ENCODE data around the gene SLC26A8. TPM values are rescaled to one million over a fixed set of nuclear protein-coding genes. Genes with fewer than 3 reads are reported as not detected.
A peak's percentile ranks its signal among the peaks of the same experiment; 100 is the strongest.

The SLC26A8 gene
- not detected for total RNA-seq (2021; ENCODE audit: unreplicated experiment)
- not detected in 2 replicates for polyA plus RNA-seq (2012)
- percentile 2 among the genes with signal in this experiment for Bru-seq, nascent RNA
- BruChase-seq, experiment 1, labeled RNA remaining after a 6-hour chase: percentile 1 among the genes with signal in this experiment
- percentile 0 among the genes with signal in this experiment for BruChase-seq, experiment 2, labeled RNA remaining after a 2-hour chase
- long read RNA-seq: 0 reads

- Histone ChIP-seq H3K9ac (ENCODE audit: low read length) (no peak within 1 kb of the TSS), H3K4me2 (ENCODE audit: low read length) (no peak within 1 kb of the TSS)
- POLR2A ChIA-PET: no interaction called here
These were observed at the start of gene SLC26A8 for GRCh38 chr6:36023996-36024795. Gene SLC26A8 (minus strand): TSS chr6:36024641. CDS start chr6:36019707, 4,934 bp downstream.

More at GRCh38 chr6:36023996-36024795, at the start of gene SLC26A8:
- RAD21 ChIA-PET (ENCODE audit: low non-redundant PET in 1 of 2, low total read pairs in 2 of 2, uncharacterized antibody in 2 of 2, unreplicated experiment in 2 of 2): no interaction called here
- H3K36me3 ChIP-seq (ENCODE audit: control insufficient read depth in 1 of 2, insufficient read depth in 2 of 2, low read length in 2 of 2): no peaks in the 10 kb centered on the region
- ATAC-seq: no peak
- CTCF ChIA-PET: no interaction called here
- H3K4me1 ChIP-seq (ENCODE audit: control insufficient read depth in 1 of 2, insufficient read depth in 2 of 2, low read length in 2 of 2): peaks cover 0 to 16% of the 10 kb centered on the region in 2 experiments; a peak in 2 of 4 replicates
- peak within 1 kb of the TSS; percentile 10 for H2AFZ ChIP-seq (ENCODE audit: low read depth, low read length, poor library complexity, severe bottlenecking)
- TF ChIP-seq, protein P1, sequence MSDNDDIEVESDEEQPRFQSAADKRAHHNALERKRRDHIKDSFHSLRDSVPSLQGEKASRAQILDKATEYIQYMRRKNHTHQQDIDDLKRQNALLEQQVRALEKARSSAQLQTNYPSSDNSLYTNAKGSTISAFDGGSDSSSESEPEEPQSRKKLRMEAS (IDR thresholded peaks at IDR 0.05): no peak
- TF ChIP-seq ZBTB33 (IDR thresholded peaks at IDR 0.05; ENCODE audit: extremely low read depth, insufficient replicate concordance, low read length) (no peak), EZH2 (IDR thresholded peaks at IDR 0.05) (no peak), CBX3 (IDR thresholded peaks at IDR 0.05; ENCODE audit: low read depth) (no peak), ATF3 (IDR thresholded peaks at IDR 0.05) (no peak), EZH2phosphoT487 (IDR thresholded peaks at IDR 0.05; ENCODE audit: borderline replicate concordance) (no peak), SIN3A (IDR thresholded peaks at IDR 0.05; ENCODE audit: low read depth) (no peak), POLR2A (IDR thresholded peaks at IDR 0.05; ENCODE audit: borderline replicate concordance, extremely low read depth, insufficient read depth, insufficient read length) (no peak), CEBPB (IDR thresholded peaks at IDR 0.05; ENCODE audit: low read depth) (no peak)
- no peak within 1 kb of the TSS for H3K4me3 ChIP-seq (replicated peaks in 1 of 2; ENCODE audit: low read depth in 1 of 2, low read length in 2 of 2)
- peaks cover 13% of the 10 kb centered on the region for H3K79me2 ChIP-seq (ENCODE audit: insufficient read depth, low read length)
- no TSS peak for BruUV-seq (replicated peaks)
- no peak within 1 kb of the TSS for H3K27ac ChIP-seq (ENCODE audit: low read depth, low read length)
- DNase-seq (ENCODE audit: low read depth, low spot score): no peak
- H3K9me2 ChIP-seq (ENCODE audit: insufficient read depth): no peaks in the 10 kb centered on the region
- no peaks in the 10 kb centered on the region for H3K27me3 ChIP-seq (ENCODE audit: insufficient read depth, low read length)
- intact Hi-C loops (cut with micrococcal nuclease): no loop called here
- H3K9me3 ChIP-seq (ENCODE audit: control insufficient read depth in 1 of 2, insufficient read depth in 1 of 2, low read depth in 1 of 2, low read length in 2 of 2): no peaks in the 10 kb centered on the region
- no peaks in the 10 kb centered on the region for H4K20me1 ChIP-seq (ENCODE audit: insufficient read depth)

Data from HCT116 (cell line).